SJSA1 (cell line): ENCODE measurements around the gene TBC1D22A. TPM values are rescaled to one million over a fixed set of nuclear protein-coding genes. Genes with fewer than 3 reads are reported as not detected.

Source experiments
- DNase-seq, 2 experiments: peaks; one replicate each; pipeline ENCODE4 v3.0.0-alpha.2; 2015 to 2020; ENCODE audit warnings: low spot score in 2 of 2, low read depth in 1 of 2
- H3K27ac ChIP-seq: fragments of 250-450 bp; sonication (Bioruptor Pico); 2 replicates; pipeline ENCODE4 v1.5.1; 2020; ENCODE audit warnings: mild to moderate bottlenecking, moderate library complexity
- H3K27me3 ChIP-seq: fragments of 250-450 bp; sonication (Bioruptor Pico); replicated peaks from 2 replicates; pipeline ENCODE4 v1.5.1; 2020; ENCODE audit warnings: mild to moderate bottlenecking, moderate library complexity
- H3K36me3 ChIP-seq: fragments of 250-450 bp; sonication (Bioruptor Pico); 2 replicates; pipeline ENCODE4 v1.5.1; 2020; ENCODE audit warnings: mild to moderate bottlenecking
- H3K4me1 ChIP-seq: fragments of 250-450 bp; sonication (Bioruptor Pico); replicated peaks from 2 replicates; pipeline ENCODE4 v1.6.1; 2021; ENCODE audit warnings: mild to moderate bottlenecking
- H3K4me3 ChIP-seq: fragments of 250-450 bp; sonication (Bioruptor Pico); 2 replicates; pipeline ENCODE4 v1.5.1; 2020; ENCODE audit warnings: mild to moderate bottlenecking
- H3K9me3 ChIP-seq: fragments of 250-450 bp; sonication (Bioruptor Pico); replicated peaks from 2 replicates; pipeline ENCODE4 v1.5.1; 2020; ENCODE audit warnings: mild to moderate bottlenecking
- total RNA-seq: library from RNA; depleted of rRNA; stranded (reverse); fragments of >200 nt; shearing (Covaris generic); gene quantifications from 2 replicates; pipeline ENCODE4 v1.2.3, GENCODE V29; 2014

The TBC1D22A gene
- total RNA-seq, 1 experiment from 2014 or later: 10.5 TPM

- no peaks in the 10 kb centered on the region; the same call in 1 of the 2 replicates for H3K36me3 ChIP-seq
- DNase-seq: no peak
Measured at GRCh38 chr22:46966495-46966845, 204.0 kb downstream of the TBC1D22A start.

DNA sequence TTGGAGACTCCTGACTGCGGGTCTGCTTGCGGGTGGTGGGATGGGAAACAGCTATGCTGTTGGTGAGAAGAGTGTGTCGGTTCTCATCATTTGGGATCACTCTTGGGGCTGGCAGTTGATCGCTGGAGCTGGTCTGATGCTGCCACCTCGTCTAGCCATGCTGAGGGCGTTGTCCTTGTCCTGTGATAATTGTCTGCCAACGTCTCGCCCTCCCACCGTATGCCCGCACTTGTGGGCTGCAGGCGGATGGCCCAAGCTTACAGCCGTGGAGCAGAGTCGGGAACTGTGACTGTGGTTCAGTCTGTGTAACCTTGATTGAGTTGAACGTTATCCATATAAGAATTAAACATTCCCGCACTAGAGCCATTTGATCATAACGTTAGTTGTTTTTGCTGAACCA is 204.4 kb downstream of the TBC1D22A start:
- DNase-seq: no peak
- no peaks in the 10 kb centered on the region for H3K4me1 ChIP-seq
- no peaks in the 10 kb centered on the region for H3K9me3 ChIP-seq
- no peaks in the 10 kb centered on the region for H3K27me3 ChIP-seq
- H3K4me3 ChIP-seq: no peak overlapping the region
- no peak overlapping the region for H3K27ac ChIP-seq
- H3K36me3 ChIP-seq: no peaks in the 10 kb centered on the region

More at GRCh38 chr22:46966495-46966845, 204.0 kb downstream of the TBC1D22A start:
- Histone ChIP-seq H3K9me3 (no peaks in the 10 kb centered on the region), H3K4me1 (no peaks in the 10 kb centered on the region), H3K27me3 (no peaks in the 10 kb centered on the region), H3K27ac (no peak overlapping the region), H3K4me3 (no peak overlapping the region)

DNA sequence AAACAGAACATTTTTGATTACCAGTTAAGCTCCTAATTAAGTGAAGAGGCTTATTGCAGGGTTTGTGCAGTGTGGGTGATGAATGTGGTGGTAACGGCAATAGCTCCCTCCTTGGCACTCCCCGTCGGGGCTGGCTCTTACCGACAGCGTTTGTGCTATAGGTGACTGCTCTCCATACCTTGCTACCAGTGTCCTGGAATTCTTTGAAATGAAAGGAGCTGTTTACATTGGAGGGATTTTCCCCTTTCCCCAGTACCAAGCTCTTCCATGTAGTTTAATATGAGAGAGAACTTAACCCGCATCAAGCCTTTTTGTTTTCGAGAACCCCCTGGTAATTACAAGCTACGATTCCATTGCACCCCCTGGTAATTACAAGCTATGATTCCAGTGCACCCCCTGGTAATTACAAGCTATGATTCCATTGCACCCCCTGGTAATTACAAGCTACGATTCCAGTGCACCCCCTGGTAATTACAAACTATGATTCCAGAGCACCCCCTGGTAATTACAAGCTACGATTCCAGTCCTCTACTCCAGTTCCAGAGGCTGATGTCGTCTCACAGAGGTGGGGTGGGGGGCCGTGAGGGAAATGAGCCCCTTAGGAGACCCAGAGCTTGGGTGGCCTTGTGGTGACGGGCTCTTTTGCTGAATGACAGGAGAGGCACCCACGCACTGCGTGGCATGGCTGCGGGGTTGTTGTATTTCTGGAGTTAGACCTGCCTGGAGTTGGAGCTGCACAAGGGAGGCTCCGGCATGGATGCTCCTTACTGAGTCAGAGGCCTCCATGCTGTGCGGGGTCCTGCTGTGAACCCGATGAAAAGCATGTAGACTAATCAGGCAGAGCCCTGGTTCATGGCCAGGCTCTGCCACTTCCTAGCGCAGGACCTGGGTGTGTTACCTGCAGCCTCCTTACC is 205.3 kb downstream of the TBC1D22A start:
- Histone ChIP-seq H3K9me3 (no peaks in the 10 kb centered on the region), H3K4me3 (no peak overlapping the region), H3K27ac (no peak overlapping the region), H3K27me3 (no peaks in the 10 kb centered on the region), H3K4me1 (no peaks in the 10 kb centered on the region), H3K36me3 (no peaks in the 10 kb centered on the region)
- no peak for DNase-seq

DNA sequence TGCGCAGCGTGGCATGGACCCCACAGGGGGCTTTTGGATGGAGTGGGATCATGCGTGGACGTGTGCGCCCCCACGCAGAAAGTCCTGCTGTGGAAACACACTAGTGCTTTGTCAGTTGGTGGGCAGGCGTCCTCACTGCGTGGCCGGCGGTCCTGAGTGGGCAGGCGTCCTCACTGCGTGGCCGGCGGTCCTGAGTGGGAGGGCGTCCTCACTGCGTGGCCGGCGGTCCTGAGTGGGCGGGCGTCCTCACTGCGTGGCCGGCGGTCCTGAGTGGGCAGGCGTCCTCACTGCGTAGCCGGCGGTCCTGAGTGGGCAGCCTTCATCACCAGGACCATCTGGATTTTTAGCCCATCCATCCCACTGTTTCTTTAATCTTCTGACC is 205.9 kb downstream of the TBC1D22A start:
- no peak overlapping the region for H3K4me3 ChIP-seq
- DNase-seq: no peak

GRCh38 chr22:46968848-46969247 is 206.4 kb downstream of the TBC1D22A start:
- H3K27ac ChIP-seq: no peak overlapping the region
- no peaks in the 10 kb centered on the region for H3K9me3 ChIP-seq
- H3K27me3 ChIP-seq: no peaks in the 10 kb centered on the region
- no peaks in the 10 kb centered on the region for H3K36me3 ChIP-seq
- no peaks in the 10 kb centered on the region for H3K4me1 ChIP-seq
- DNase-seq: no peak
- H3K4me3 ChIP-seq: no peak overlapping the region

More for the DNA sequence above, 205.9 kb downstream of the TBC1D22A start:
- no peak overlapping the region for H3K27ac ChIP-seq
- no peaks in the 10 kb centered on the region for H3K27me3 ChIP-seq
- no peaks in the 10 kb centered on the region for H3K9me3 ChIP-seq
- no peaks in the 10 kb centered on the region for H3K4me1 ChIP-seq
- no peaks in the 10 kb centered on the region for H3K36me3 ChIP-seq

- Histone ChIP-seq H3K4me1 (no peaks in the 10 kb centered on the region), H3K4me3 (no peak overlapping the region), H3K27ac (no peak overlapping the region), H3K9me3 (no peaks in the 10 kb centered on the region), H3K27me3 (no peaks in the 10 kb centered on the region), H3K36me3 (no peaks in the 10 kb centered on the region)
- no peak for DNase-seq
Measured at GRCh38 chr22:46969491-46969890, 207.0 kb downstream of the TBC1D22A start.

- Histone ChIP-seq H3K36me3 (no peaks in the 10 kb centered on the region), H3K9me3 (no peaks in the 10 kb centered on the region), H3K4me1 (no peaks in the 10 kb centered on the region), H3K4me3 (no peak overlapping the region), H3K27ac (no peak overlapping the region), H3K27me3 (no peaks in the 10 kb centered on the region)
- DNase-seq: no peak
Measured at GRCh38 chr22:46969961-46970360, 207.5 kb downstream of the TBC1D22A start.

DNA sequence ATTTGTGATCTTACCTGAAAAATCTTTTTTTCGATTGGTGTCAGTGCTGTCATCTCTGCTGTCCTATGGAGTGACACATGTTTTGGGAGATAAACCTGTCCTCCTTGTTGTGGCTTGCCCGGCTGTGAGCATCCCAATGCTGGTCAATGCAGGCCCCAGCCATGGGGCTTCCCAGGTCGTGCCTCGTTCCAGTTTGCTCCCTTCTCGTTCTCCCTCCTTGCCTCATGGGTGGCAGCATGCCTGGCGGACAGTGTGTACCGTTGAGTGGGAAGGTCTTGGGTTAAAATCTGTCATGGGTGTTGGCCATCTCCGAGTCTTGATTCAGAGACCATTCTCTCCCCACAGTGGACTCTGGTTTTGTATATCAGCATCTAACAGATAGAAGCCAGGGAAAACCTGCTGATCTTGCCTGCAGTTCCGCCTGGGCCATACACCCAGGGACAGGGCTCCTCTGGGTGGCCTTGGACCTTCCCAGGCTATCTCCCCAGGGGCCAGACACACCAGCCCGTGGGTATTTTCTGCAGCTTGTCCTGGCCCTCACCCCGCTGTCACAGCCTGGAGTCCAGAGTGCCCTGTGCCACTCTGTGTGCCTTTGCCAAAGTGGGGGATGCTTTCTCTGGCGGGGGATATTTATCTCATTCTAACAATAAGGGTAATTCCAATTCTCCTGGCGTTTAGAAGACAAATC is 208.1 kb downstream of the TBC1D22A start:
- no peak overlapping the region for H3K4me3 ChIP-seq
- no peak for DNase-seq
- H3K27ac ChIP-seq: no peak overlapping the region
- H3K4me1 ChIP-seq: no peaks in the 10 kb centered on the region
- no peaks in the 10 kb centered on the region for H3K27me3 ChIP-seq
- H3K9me3 ChIP-seq: no peaks in the 10 kb centered on the region
- no peaks in the 10 kb centered on the region for H3K36me3 ChIP-seq

DNA sequence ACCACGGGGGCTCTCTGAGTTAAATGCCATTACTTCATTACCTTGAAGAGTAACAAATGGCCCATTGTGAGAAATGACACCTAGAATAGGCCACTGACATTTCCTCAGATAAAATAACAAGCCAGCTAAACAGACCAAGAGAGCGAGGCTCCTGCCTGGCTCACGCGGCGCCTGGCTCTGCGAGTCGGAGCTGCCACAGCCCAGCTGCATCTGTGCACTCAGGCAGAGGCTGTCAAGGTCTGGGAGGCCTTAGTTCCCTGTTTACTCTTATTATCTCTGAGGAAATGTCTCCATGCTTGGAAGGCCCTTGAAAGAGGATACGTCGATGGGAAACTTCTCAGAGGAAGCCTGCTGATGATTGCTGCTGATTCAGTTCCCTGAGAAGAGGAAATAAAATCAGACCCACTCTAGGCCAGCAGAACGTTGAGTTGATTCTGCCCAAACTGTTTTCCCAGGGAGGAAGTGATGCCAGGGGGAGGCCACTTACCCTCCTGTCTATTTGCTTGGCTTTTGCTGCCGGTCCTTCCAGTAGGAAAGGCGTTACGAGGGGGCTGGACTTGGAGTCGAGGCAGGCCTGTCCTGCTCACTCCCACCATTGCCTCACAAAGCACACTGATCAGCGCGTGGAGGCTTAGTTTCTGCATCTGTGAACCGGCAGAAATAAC is 208.8 kb downstream of the TBC1D22A start:
- Histone ChIP-seq H3K9me3 (no peaks in the 10 kb centered on the region), H3K4me1 (no peaks in the 10 kb centered on the region), H3K36me3 (no peaks in the 10 kb centered on the region), H3K4me3 (no peak overlapping the region), H3K27ac (no peak overlapping the region), H3K27me3 (no peaks in the 10 kb centered on the region)
- no peak for DNase-seq

DNA sequence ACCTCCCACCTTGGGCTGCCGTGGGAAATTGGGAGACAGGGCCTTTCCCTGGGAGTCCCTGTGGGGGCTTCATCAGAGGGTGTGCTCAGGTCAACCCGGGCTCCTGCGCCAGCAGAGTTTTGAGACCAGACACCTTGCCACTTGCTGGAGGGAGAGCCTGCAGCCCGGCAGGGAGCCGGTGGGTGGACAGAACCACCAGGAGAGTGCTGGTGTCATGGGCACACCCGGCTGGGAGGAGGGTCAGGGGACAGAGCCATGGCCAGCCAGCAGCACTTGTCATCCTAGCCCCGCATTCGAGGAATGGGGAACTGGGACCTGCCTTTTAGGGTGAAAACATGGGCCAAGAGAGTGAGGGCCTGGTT is 209.3 kb downstream of the TBC1D22A start:
- Histone ChIP-seq H3K4me1 (no peaks in the 10 kb centered on the region), H3K36me3 (no peaks in the 10 kb centered on the region), H3K4me3 (no peak overlapping the region), H3K27ac (no peak overlapping the region), H3K9me3 (no peaks in the 10 kb centered on the region), H3K27me3 (no peaks in the 10 kb centered on the region)
- no peak for DNase-seq

DNA sequence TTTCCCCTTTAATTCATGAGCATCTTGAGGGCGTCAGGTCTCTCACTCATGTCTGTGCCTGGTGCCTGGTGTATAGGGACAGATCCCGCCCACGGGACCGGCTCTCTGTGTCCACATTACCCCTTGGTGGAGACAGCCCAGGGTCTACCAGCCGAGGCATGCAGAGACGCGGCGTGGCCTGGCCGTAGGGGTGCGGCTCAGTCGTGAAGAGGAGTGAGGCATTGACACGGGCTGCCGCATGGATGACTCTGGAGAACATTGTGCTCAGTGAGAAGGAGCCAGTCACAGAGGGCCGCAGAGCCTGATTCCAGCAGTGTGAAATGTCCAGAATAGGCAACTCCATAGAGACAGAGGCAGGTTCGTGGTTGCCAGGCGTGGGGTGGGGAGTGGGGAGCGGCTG is 209.8 kb downstream of the TBC1D22A start:
- Histone ChIP-seq H3K4me1 (no peaks in the 10 kb centered on the region), H3K9me3 (no peaks in the 10 kb centered on the region), H3K36me3 (no peaks in the 10 kb centered on the region), H3K27ac (no peak overlapping the region), H3K27me3 (no peaks in the 10 kb centered on the region), H3K4me3 (no peak overlapping the region)
- no peak for DNase-seq

DNA sequence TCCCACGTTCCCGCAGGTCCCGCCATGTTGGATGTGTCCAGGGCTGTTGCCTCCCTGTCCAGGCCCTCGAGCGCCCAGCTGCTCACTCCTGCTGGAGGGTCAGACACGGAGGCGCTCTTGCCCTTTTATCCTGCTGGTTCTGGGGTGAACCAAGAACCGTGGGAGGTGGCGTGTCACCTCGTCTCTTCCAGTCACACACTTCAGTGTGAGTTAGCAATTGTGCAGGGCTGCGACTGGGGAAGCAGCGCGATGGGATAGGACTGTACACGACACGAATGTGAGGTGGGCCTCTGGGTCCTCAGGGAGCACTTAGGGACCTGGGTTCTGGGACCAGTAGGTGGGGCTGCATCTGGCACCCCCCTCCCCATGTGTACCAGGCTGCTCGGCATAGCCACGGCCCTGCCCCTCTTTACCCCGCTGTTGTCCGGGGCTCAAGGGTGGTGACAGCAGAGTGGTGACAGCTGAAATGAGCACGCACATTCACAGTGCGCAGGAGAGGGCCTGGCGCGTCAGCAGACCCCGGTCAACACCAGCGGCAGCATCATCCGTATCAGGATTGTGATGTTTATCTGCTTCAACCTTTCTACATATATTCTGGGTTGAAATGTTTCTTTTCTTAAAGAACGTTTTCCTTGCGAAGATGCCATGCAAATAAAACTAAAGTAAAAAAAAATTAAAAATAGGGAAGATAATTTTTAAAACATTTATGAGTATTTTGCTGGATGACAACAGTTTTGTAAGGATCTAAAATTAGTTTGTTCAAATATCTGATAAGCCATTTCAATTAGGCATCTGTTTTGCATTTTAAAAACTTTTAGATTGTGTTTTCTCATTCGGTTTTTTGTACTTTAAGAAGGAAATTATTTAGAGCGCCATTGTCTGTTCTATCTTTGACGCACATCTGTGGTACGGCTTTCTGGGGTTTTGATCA is 210.7 kb downstream of the TBC1D22A start:
- H3K9me3 ChIP-seq: no peaks in the 10 kb centered on the region
- no peaks in the 10 kb centered on the region for H3K36me3 ChIP-seq
- no peaks in the 10 kb centered on the region for H3K27me3 ChIP-seq
- DNase-seq: no peak
- no peaks in the 10 kb centered on the region for H3K4me1 ChIP-seq
- H3K4me3 ChIP-seq: no peak overlapping the region
- no peak overlapping the region for H3K27ac ChIP-seq

DNA sequence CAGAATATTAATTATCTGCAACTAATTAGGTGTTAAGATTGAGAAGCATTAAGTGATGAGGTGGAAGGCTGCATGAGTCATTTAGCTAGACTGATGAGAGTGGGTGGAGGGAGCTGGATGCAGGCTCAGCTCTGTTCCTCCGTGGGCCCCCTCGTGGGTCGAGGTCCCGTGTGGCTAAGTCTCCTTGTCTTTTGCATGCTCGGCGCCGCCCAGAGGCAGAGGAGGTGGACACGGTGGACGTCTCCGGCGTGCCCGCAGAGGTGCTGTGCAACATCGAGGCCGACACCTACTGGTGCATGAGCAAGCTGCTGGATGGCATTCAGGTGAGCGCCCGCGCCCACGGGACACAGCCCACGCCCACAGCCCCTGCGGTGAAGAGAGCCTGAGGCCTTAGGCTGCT is 211.6 kb downstream of the TBC1D22A start:
- no peaks in the 10 kb centered on the region for H3K36me3 ChIP-seq
- DNase-seq: no peak
- no peaks in the 10 kb centered on the region for H3K4me1 ChIP-seq
- no peaks in the 10 kb centered on the region for H3K9me3 ChIP-seq
- H3K27me3 ChIP-seq: no peaks in the 10 kb centered on the region
- no peak overlapping the region for H3K27ac ChIP-seq
- H3K4me3 ChIP-seq: no peak overlapping the region
